IPS-15b (cell line): ENCODE results near the gene CCDC88C.
A peak's percentile ranks its signal among the peaks of the same experiment; 100 is the strongest.

Source experiments
- H3K27me3 ChIP-seq: one replicate; pipeline ENCODE4 v1.6.1; 2013; ENCODE audit warnings: low read length; ENCODE audit not compliant: control insufficient read depth, insufficient read depth
- H3K36me3 ChIP-seq: one replicate; pipeline ENCODE4 v1.6.1; 2013; ENCODE audit warnings: low read length; ENCODE audit not compliant: control insufficient read depth, insufficient read depth
- H3K4me1 ChIP-seq: one replicate; pipeline ENCODE4 v1.6.1; 2013; ENCODE audit warnings: mild to moderate bottlenecking, low read length; ENCODE audit not compliant: control insufficient read depth, insufficient read depth
- H3K4me3 ChIP-seq: one replicate; pipeline ENCODE4 v1.5.1; 2013; ENCODE audit warnings: low read depth, low read length
- H3K9ac ChIP-seq: one replicate; pipeline ENCODE4 v1.6.1; 2013; ENCODE audit warnings: low read depth, mild to moderate bottlenecking, low read length
- H3K9me3 ChIP-seq: one replicate; pipeline ENCODE4 v1.6.1; 2013; ENCODE audit warnings: mild to moderate bottlenecking, low read length; ENCODE audit not compliant: control insufficient read depth, insufficient read depth

Gene CCDC88C

GRCh38 chr14:91365552-91365951 is 52.1 kb downstream of the CCDC88C start:
- Histone ChIP-seq H3K36me3 (no peaks in the 10 kb centered on the region), H3K9me3 (no peaks in the 10 kb centered on the region), H3K4me1 (peaks cover 7% of the 10 kb centered on the region), H3K4me3 (no peak overlapping the region), H3K9ac (no peak overlapping the region), H3K27me3 (no peaks in the 10 kb centered on the region)

GRCh38 chr14:91364524-91365270 is 52.9 kb downstream of the CCDC88C start:
- no peaks in the 10 kb centered on the region for H3K36me3 ChIP-seq
- H3K27me3 ChIP-seq, result no peaks in the 10 kb centered on the region
- H3K9ac ChIP-seq, result no peak overlapping the region
- H3K4me1 ChIP-seq, result peaks cover 4% of the 10 kb centered on the region
- H3K9me3 ChIP-seq, result no peaks in the 10 kb centered on the region
- no peak overlapping the region for H3K4me3 ChIP-seq

- no peak overlapping the region for H3K4me3 ChIP-seq
- no peaks in the 10 kb centered on the region for H3K9me3 ChIP-seq
- H3K4me1 ChIP-seq, result peaks cover 4% of the 10 kb centered on the region
- H3K36me3 ChIP-seq, result no peaks in the 10 kb centered on the region
- H3K27me3 ChIP-seq, result no peaks in the 10 kb centered on the region
- peak overlapping the region; percentile 20 for H3K9ac ChIP-seq
Observed at GRCh38 chr14:91363776-91364523, 53.7 kb downstream of the CCDC88C start.

GRCh38 chr14:91361233-91361811 is 56.3 kb downstream of the CCDC88C start:
- no peaks in the 10 kb centered on the region for H3K9me3 ChIP-seq
- H3K27me3 ChIP-seq, result no peaks in the 10 kb centered on the region
- H3K4me1 ChIP-seq, result peaks cover 4% of the 10 kb centered on the region
- no peak overlapping the region for H3K9ac ChIP-seq
- H3K4me3 ChIP-seq, result no peak overlapping the region
- peaks cover 2% of the 10 kb centered on the region for H3K36me3 ChIP-seq

GRCh38 chr14:91360490-91361232 is 57.0 kb downstream of the CCDC88C start:
- H3K27me3 ChIP-seq, result no peaks in the 10 kb centered on the region
- peaks cover 4% of the 10 kb centered on the region for H3K4me1 ChIP-seq
- no peak overlapping the region for H3K9ac ChIP-seq
- H3K36me3 ChIP-seq, result peaks cover 2% of the 10 kb centered on the region
- no peaks in the 10 kb centered on the region for H3K9me3 ChIP-seq
- H3K4me3 ChIP-seq, result no peak overlapping the region

- Histone ChIP-seq H3K4me3 (no peak overlapping the region), H3K4me1 (peaks cover 4% of the 10 kb centered on the region), H3K9ac (no peak overlapping the region), H3K9me3 (no peaks in the 10 kb centered on the region), H3K36me3 (peaks cover 2% of the 10 kb centered on the region), H3K27me3 (no peaks in the 10 kb centered on the region)
Observed at GRCh38 chr14:91358654-91359220, 58.9 kb downstream of the CCDC88C start.

GRCh38 chr14:91358025-91358319 is 59.6 kb downstream of the CCDC88C start:
- no peak overlapping the region for H3K9ac ChIP-seq
- H3K4me1 ChIP-seq, result peaks cover 5% of the 10 kb centered on the region
- no peaks in the 10 kb centered on the region for H3K27me3 ChIP-seq
- no peaks in the 10 kb centered on the region for H3K9me3 ChIP-seq
- H3K36me3 ChIP-seq, result peaks cover 2% of the 10 kb centered on the region
- H3K4me3 ChIP-seq, result no peak overlapping the region

- Histone ChIP-seq H3K27me3 (no peaks in the 10 kb centered on the region), H3K36me3 (peaks cover 2% of the 10 kb centered on the region), H3K9me3 (no peaks in the 10 kb centered on the region), H3K4me3 (no peak overlapping the region), H3K4me1 (peaks cover 6% of the 10 kb centered on the region), H3K9ac (no peak overlapping the region)
Observed at GRCh38 chr14:91357272-91358024, 60.2 kb downstream of the CCDC88C start.

- peaks cover 6% of the 10 kb centered on the region for H3K4me1 ChIP-seq
- H3K27me3 ChIP-seq, result no peaks in the 10 kb centered on the region
- H3K9ac ChIP-seq, result no peak overlapping the region
- H3K4me3 ChIP-seq, result no peak overlapping the region
- H3K36me3 ChIP-seq, result peaks cover 2% of the 10 kb centered on the region
- no peaks in the 10 kb centered on the region for H3K9me3 ChIP-seq
Observed at GRCh38 chr14:91356181-91356763, 61.3 kb downstream of the CCDC88C start.

GRCh38 chr14:91354979-91355685 is 62.5 kb downstream of the CCDC88C start:
- no peaks in the 10 kb centered on the region for H3K9me3 ChIP-seq
- H3K4me1 ChIP-seq, result peaks cover 6% of the 10 kb centered on the region
- no peaks in the 10 kb centered on the region for H3K27me3 ChIP-seq
- peak overlapping the region; percentile 37 for H3K9ac ChIP-seq
- H3K36me3 ChIP-seq, result peaks cover 2% of the 10 kb centered on the region
- no peak overlapping the region for H3K4me3 ChIP-seq
